SJCRH30 (cell line): ENCODE data around the gene TPM4. TPM values are rescaled to one million over a fixed set of nuclear protein-coding genes. Genes with fewer than 3 reads are reported as not detected.

Experiments
- DNase-seq, 2 experiments: peaks; one replicate each; pipeline ENCODE4 v3.0.0-alpha.2; 2015 to 2020
- H3K27ac ChIP-seq: fragments of 250-450 bp; sonication (Bioruptor Pico); 2 replicates; pipeline ENCODE4 v1.5.1; 2020; ENCODE audit warnings: mild to moderate bottlenecking, moderate library complexity
- H3K27me3 ChIP-seq: fragments of 250-450 bp; sonication (Bioruptor Pico); 2 replicates; pipeline ENCODE4 v1.5.1; 2020; ENCODE audit warnings: mild to moderate bottlenecking, moderate library complexity
- H3K36me3 ChIP-seq: fragments of 250-450 bp; sonication (Bioruptor Pico); 2 replicates; pipeline ENCODE4 v1.5.1; 2020; ENCODE audit warnings: mild to moderate bottlenecking, moderate library complexity
- H3K4me1 ChIP-seq: fragments of 250-450 bp; sonication (Bioruptor Pico); 2 replicates; pipeline ENCODE4 v1.5.1; 2020; ENCODE audit warnings: mild to moderate bottlenecking, moderate library complexity
- H3K4me3 ChIP-seq: fragments of 250-450 bp; sonication (Bioruptor Pico); 2 replicates; pipeline ENCODE4 v1.5.1; 2020; ENCODE audit warnings: mild to moderate bottlenecking, moderate library complexity
- H3K9me3 ChIP-seq: fragments of 250-450 bp; sonication (Bioruptor Pico); replicated peaks from 2 replicates; pipeline ENCODE4 v1.5.1; 2020; ENCODE audit warnings: mild to moderate bottlenecking, moderate library complexity
- total RNA-seq: library from RNA; depleted of rRNA; stranded (reverse); fragments of >200 nt; shearing (Covaris generic); gene quantifications from 2 replicates; pipeline ENCODE4 v1.2.3, GENCODE V29; 2014

TPM4 gene
- total RNA-seq, 1 experiment from 2014 or later, result 419 TPM

GRCh38 chr19:16036941-16037340 lies 39.4 kb upstream of the TPM4 start:
- Histone ChIP-seq H3K4me3 (no peak overlapping the region), H3K36me3 (no peaks in the 10 kb centered on the region), H3K9me3 (no peaks in the 10 kb centered on the region), H3K27me3 (peaks cover 10% of the 10 kb centered on the region; the same call in 1 of the 2 replicates), H3K4me1 (no peaks in the 10 kb centered on the region), H3K27ac (no peak overlapping the region)
- DNase-seq, result no peak

- no peaks in the 10 kb centered on the region for H3K36me3 ChIP-seq
- no peaks in the 10 kb centered on the region for H3K4me1 ChIP-seq
- H3K9me3 ChIP-seq, result no peaks in the 10 kb centered on the region
- no peak overlapping the region for H3K4me3 ChIP-seq
- peaks cover 10% of the 10 kb centered on the region; the same call in 1 of the 2 replicates for H3K27me3 ChIP-seq
- peak in 1 of 2 experiments; percentile 3 for DNase-seq
- H3K27ac ChIP-seq, result no peak overlapping the region
Observed at GRCh38 chr19:16037424-16038195, 38.7 kb upstream of the TPM4 start.

- H3K27ac ChIP-seq, result no peak overlapping the region
- DNase-seq, result no peak
- H3K4me1 ChIP-seq, result no peaks in the 10 kb centered on the region
- H3K4me3 ChIP-seq, result no peak overlapping the region
- H3K27me3 ChIP-seq, result peaks cover 10% of the 10 kb centered on the region; the same call in 1 of the 2 replicates
- no peaks in the 10 kb centered on the region for H3K9me3 ChIP-seq
- H3K36me3 ChIP-seq, result no peaks in the 10 kb centered on the region
Observed at GRCh38 chr19:16038196-16038695, 38.0 kb upstream of the TPM4 start.

GRCh38 chr19:16039081-16039480 lies 37.2 kb upstream of the TPM4 start:
- Histone ChIP-seq H3K36me3 (no peaks in the 10 kb centered on the region), H3K9me3 (no peaks in the 10 kb centered on the region), H3K4me3 (no peak overlapping the region), H3K27ac (no peak overlapping the region), H3K4me1 (no peaks in the 10 kb centered on the region), H3K27me3 (peaks cover 10% of the 10 kb centered on the region; the same call in 1 of the 2 replicates)
- DNase-seq, result no peak

- no peaks in the 10 kb centered on the region for H3K9me3 ChIP-seq
- DNase-seq, result no peak
- no peaks in the 10 kb centered on the region for H3K4me1 ChIP-seq
- no peak overlapping the region for H3K27ac ChIP-seq
- no peak overlapping the region for H3K4me3 ChIP-seq
- no peaks in the 10 kb centered on the region for H3K36me3 ChIP-seq
- H3K27me3 ChIP-seq, result peaks cover 10% of the 10 kb centered on the region; the same call in 1 of the 2 replicates
Observed at GRCh38 chr19:16039545-16039944, 36.8 kb upstream of the TPM4 start.

- H3K36me3 ChIP-seq, result no peaks in the 10 kb centered on the region
- H3K4me1 ChIP-seq, result no peaks in the 10 kb centered on the region
- peaks cover 8% of the 10 kb centered on the region; the same call in 1 of the 2 replicates for H3K27me3 ChIP-seq
- H3K4me3 ChIP-seq, result no peak overlapping the region
- no peak overlapping the region for H3K27ac ChIP-seq
- H3K9me3 ChIP-seq, result no peaks in the 10 kb centered on the region
- no peak for DNase-seq
Observed at GRCh38 chr19:16040642-16041041, 35.7 kb upstream of the TPM4 start.

GRCh38 chr19:16041299-16041990 lies 34.9 kb upstream of the TPM4 start:
- Histone ChIP-seq H3K27ac (no peak overlapping the region), H3K4me3 (no peak overlapping the region), H3K36me3 (no peaks in the 10 kb centered on the region), H3K4me1 (no peaks in the 10 kb centered on the region), H3K9me3 (no peaks in the 10 kb centered on the region), H3K27me3 (peaks cover 7% of the 10 kb centered on the region; the same call in 1 of the 2 replicates)
- peak; percentile 80 to 86 for DNase-seq

GRCh38 chr19:16041991-16042386 lies 34.3 kb upstream of the TPM4 start:
- no peak for DNase-seq
- peaks cover 7% of the 10 kb centered on the region; the same call in 1 of the 2 replicates for H3K27me3 ChIP-seq
- no peaks in the 10 kb centered on the region for H3K36me3 ChIP-seq
- no peaks in the 10 kb centered on the region for H3K9me3 ChIP-seq
- H3K27ac ChIP-seq, result no peak overlapping the region
- no peaks in the 10 kb centered on the region for H3K4me1 ChIP-seq
- H3K4me3 ChIP-seq, result no peak overlapping the region

- Histone ChIP-seq H3K9me3 (no peaks in the 10 kb centered on the region), H3K27ac (no peak overlapping the region), H3K4me1 (no peaks in the 10 kb centered on the region), H3K27me3 (peaks cover 7% of the 10 kb centered on the region; the same call in 1 of the 2 replicates), H3K4me3 (no peak overlapping the region), H3K36me3 (no peaks in the 10 kb centered on the region)
- no peak for DNase-seq
Observed at GRCh38 chr19:16042533-16043085, 33.7 kb upstream of the TPM4 start.

GRCh38 chr19:16043156-16043757 lies 33.0 kb upstream of the TPM4 start:
- Histone ChIP-seq H3K9me3 (no peaks in the 10 kb centered on the region), H3K4me1 (no peaks in the 10 kb centered on the region), H3K4me3 (no peak overlapping the region), H3K27ac (no peak overlapping the region), H3K36me3 (no peaks in the 10 kb centered on the region), H3K27me3 (0 out of 2 replicates have a peak, but pooled peaks cover 7% of the 10 kb centered on the region)
- DNase-seq, result no peak

- no peak overlapping the region for H3K4me3 ChIP-seq
- no peaks in the 10 kb centered on the region for H3K36me3 ChIP-seq
- no peaks in the 10 kb centered on the region for H3K9me3 ChIP-seq
- no peaks in the 10 kb centered on the region for H3K27me3 ChIP-seq
- H3K4me1 ChIP-seq, result no peaks in the 10 kb centered on the region
- DNase-seq, result no peak
- H3K27ac ChIP-seq, result no peak overlapping the region
Observed at GRCh38 chr19:16044746-16045145, 31.5 kb upstream of the TPM4 start.

- H3K27ac ChIP-seq, result no peak overlapping the region
- H3K4me3 ChIP-seq, result no peak overlapping the region
- H3K27me3 ChIP-seq, result no peaks in the 10 kb centered on the region
- H3K9me3 ChIP-seq, result no peaks in the 10 kb centered on the region
- no peaks in the 10 kb centered on the region for H3K4me1 ChIP-seq
- no peak for DNase-seq
- no peaks in the 10 kb centered on the region for H3K36me3 ChIP-seq
Observed at GRCh38 chr19:16045171-16045570, 31.1 kb upstream of the TPM4 start.

- H3K4me3 ChIP-seq, result no peak overlapping the region
- H3K27me3 ChIP-seq, result no peaks in the 10 kb centered on the region
- no peak overlapping the region for H3K27ac ChIP-seq
- H3K4me1 ChIP-seq, result no peaks in the 10 kb centered on the region
- H3K36me3 ChIP-seq, result no peaks in the 10 kb centered on the region
- DNase-seq, result no peak
- no peaks in the 10 kb centered on the region for H3K9me3 ChIP-seq
Observed at GRCh38 chr19:16045893-16046292, 30.4 kb upstream of the TPM4 start.

GRCh38 chr19:16048583-16048982 lies 27.7 kb upstream of the TPM4 start:
- DNase-seq, result no peak
- Histone ChIP-seq H3K9me3 (no peaks in the 10 kb centered on the region), H3K27ac (no peak overlapping the region), H3K4me1 (no peaks in the 10 kb centered on the region), H3K4me3 (no peak overlapping the region), H3K36me3 (no peaks in the 10 kb centered on the region), H3K27me3 (no peaks in the 10 kb centered on the region)
